Tibial artery (tissue), 4 donors: ENCODE results near the gene DERL2.

ENCODE experiments used
- DNase-seq, 2 donors: peaks; one replicate each; pipeline ENCODE4 v3.0.0-alpha.2; 2019
- H3K27ac ChIP-seq, 2 donors: fragments of 200-600 bp; sonication (generic) in 1 of 2; 1 replicate in 1 of 2; 2 replicates in 1 of 2; pipeline ENCODE4 v1.5.1; 2018 to 2019; ENCODE audit warnings: mild to moderate bottlenecking in 1 of 2
- H3K27me3 ChIP-seq, 2 donors: fragments of 200-600 bp; sonication (generic) in 1 of 2; one replicate each; pipeline versions ENCODE4 v1.5.1 to v1.6.0; 2016 to 2019
- H3K36me3 ChIP-seq, 3 donors: fragments of 200-600 bp; sonication (generic) in 2 of 3; one replicate each; pipeline ENCODE4 v1.5.1; 2016 to 2019; ENCODE audit warnings: mild to moderate bottlenecking in 2 of 3
- H3K4me1 ChIP-seq, 4 donors: fragments of 200-600 bp; sonication (generic) in 2 of 4; 1 replicate in 3 of 4; 2 replicates in 1 of 4; pipeline ENCODE4 v1.5.1; 2016 to 2019
- H3K4me3 ChIP-seq, 2 donors: fragments of 200-600 bp; sonication (generic) in 1 of 2; 1 replicate in 1 of 2; 2 replicates in 1 of 2; pipeline ENCODE4 v1.5.1; 2018 to 2019; ENCODE audit warnings: mild to moderate bottlenecking in 2 of 2
- H3K9me3 ChIP-seq, 3 donors: fragments of 200-600 bp; sonication (generic) in 1 of 3; one replicate each; pipeline ENCODE4 v1.5.1; 2016 to 2019
- intact Hi-C: fragments of 100-400 bp; cut with DNase I; formaldehyde crosslinking; loops from one replicate; pipeline ENCODE4 v1.15.0; 2023; ENCODE audit warnings: low total_unique reads
- TF ChIP-seq, protein P1 (sequence below), 2 experiments: fragments of 200-600 bp in 1 of 2; fragments of 450-650 bp in 1 of 2; IDR thresholded peaks; one replicate each; pipeline ENCODE4 v1.5.1; 2017 to 2019; ENCODE audit warnings: antibody characterized with exemption in 2 of 2, mild to moderate bottlenecking in 1 of 2, moderate library complexity in 1 of 2

The DERL2 gene

DNA sequence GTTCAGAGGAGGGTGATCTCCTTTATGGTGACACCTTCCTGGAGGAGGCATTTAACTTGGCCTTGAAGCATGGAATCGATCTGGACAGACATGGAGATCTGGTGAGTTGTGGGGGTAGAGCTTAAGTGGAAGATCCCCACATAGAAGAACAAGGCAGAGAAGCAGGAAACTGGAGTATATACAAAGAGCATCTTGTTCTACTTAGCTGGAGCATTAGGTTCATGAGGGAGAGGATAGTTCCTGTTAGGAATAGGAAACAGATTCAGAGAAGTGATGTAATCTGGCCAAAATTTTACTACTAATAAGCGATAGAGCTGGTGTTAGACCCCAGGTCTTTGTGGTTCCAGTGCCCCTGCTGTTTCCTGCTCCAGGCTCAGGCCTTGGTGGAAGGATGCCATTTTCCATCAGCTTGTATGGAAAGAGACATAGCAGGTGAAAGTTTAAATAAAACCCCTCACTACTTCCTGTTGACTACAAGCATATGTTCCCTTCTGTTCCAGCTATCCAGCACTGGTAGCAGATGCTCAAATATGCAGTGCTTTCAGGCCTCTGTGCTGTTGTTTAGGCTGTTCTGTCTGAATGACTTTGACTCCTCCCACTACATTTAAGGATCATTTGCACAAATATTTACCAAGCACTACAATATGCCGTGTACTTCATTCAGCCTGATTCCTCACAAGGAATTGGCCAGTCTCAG is 56.6 kb downstream of the DERL2 start:
- no peak overlapping the region for H3K4me3 ChIP-seq
- H3K27ac ChIP-seq: no peak overlapping the region
- intact Hi-C loops: no loop called here
- no peak for DNase-seq
- H3K36me3 ChIP-seq: peaks cover 74 to 100% (median 97%) of the 10 kb centered on the region in 3 donors
- no peaks in the 10 kb centered on the region for H3K4me1 ChIP-seq
- H3K27me3 ChIP-seq: no peaks in the 10 kb centered on the region
- TF ChIP-seq, protein P1, sequence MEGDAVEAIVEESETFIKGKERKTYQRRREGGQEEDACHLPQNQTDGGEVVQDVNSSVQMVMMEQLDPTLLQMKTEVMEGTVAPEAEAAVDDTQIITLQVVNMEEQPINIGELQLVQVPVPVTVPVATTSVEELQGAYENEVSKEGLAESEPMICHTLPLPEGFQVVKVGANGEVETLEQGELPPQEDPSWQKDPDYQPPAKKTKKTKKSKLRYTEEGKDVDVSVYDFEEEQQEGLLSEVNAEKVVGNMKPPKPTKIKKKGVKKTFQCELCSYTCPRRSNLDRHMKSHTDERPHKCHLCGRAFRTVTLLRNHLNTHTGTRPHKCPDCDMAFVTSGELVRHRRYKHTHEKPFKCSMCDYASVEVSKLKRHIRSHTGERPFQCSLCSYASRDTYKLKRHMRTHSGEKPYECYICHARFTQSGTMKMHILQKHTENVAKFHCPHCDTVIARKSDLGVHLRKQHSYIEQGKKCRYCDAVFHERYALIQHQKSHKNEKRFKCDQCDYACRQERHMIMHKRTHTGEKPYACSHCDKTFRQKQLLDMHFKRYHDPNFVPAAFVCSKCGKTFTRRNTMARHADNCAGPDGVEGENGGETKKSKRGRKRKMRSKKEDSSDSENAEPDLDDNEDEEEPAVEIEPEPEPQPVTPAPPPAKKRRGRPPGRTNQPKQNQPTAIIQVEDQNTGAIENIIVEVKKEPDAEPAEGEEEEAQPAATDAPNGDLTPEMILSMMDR (IDR thresholded peaks at IDR 0.05): no peak
- no peaks in the 10 kb centered on the region for H3K9me3 ChIP-seq

DNA sequence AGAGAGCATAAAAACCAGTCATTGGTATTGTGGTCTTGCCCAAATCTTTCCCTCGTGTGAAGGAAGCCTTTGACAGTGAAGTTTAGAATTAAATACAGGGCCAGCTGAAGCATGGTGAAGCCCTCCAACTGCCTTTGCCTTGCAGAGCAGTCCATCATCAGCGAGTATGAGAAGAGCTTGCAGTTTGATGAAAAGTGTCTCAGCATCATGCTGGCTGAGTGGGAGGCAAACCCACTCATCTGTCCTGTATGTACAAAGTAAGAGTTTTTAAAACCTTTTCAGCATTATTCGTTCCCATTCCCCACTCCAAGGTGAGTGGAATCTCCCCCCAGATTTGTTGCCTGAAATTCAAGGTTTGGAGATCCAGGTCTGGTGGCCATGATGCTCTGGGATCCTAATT is 60.2 kb downstream of the DERL2 start:
- intact Hi-C loops: no loop called here
- Histone ChIP-seq H3K27ac (no peak overlapping the region), H3K4me3 (no peak overlapping the region), H3K36me3 (peaks cover 67 to 97% (median 79%) of the 10 kb centered on the region in 3 donors), H3K9me3 (no peaks in the 10 kb centered on the region), H3K27me3 (no peaks in the 10 kb centered on the region), H3K4me1 (peaks cover 0 to 9% (median 7%) of the 10 kb centered on the region in 4 donors)
- TF ChIP-seq, protein P1 (IDR thresholded peaks at IDR 0.05): no peak
- no peak for DNase-seq

DNA sequence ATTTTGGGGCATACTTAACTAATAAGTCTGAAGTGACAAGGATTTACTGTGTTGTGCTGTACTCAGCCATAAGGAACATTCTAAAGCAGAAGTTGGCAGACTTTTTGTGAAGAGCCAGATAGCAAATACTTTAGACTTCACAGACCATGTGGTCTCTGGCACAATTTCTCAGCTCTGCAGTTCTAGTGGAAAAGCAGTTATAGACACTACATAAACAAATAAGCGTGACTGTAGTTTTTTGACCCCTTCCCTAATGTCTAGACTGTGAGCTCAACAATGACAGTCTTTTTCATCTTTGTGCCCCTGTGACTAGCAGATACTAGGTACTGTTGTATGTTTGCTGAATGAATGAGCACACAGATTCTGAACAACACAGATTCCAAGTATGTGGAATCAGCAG is 61.1 kb downstream of the DERL2 start:
- H3K9me3 ChIP-seq: no peaks in the 10 kb centered on the region
- intact Hi-C loops: loop anchor here (5.0 kb wide), 1 partner anchor 62 kb away; the partner anchor contains the start of genes DERL2 and MIS12
- TF ChIP-seq, protein P1 (IDR thresholded peaks at IDR 0.05): no peak
- H3K27me3 ChIP-seq: no peaks in the 10 kb centered on the region
- H3K36me3 ChIP-seq: peaks cover 59 to 88% (median 70%) of the 10 kb centered on the region in 3 donors
- peaks cover 0 to 13% (median 11%) of the 10 kb centered on the region in 4 donors for H3K4me1 ChIP-seq
- H3K27ac ChIP-seq: no peak overlapping the region
- no peak overlapping the region for H3K4me3 ChIP-seq
- DNase-seq: no peak

DNA sequence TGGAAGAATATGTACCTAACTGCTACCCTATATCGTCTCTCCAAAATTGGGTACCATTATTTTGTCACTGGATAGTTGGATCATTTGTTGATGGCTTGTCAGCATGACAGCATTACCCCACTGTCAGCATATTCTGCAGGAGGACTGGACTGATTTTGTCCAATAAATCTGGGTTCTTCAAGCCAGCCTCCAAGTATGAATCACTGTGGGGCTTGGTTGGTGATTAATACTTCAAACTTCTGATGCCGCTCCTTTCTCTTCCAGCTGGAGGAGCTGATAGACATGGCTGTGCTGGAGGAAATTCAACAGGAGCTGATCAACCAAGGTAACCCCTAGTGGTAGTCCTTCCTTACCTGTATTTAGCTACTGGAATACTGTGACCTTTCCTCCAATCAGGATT is 63.5 kb downstream of the DERL2 start:
- no peaks in the 10 kb centered on the region for H3K27me3 ChIP-seq
- no peak overlapping the region for H3K27ac ChIP-seq
- H3K36me3 ChIP-seq: peaks cover 46 to 66% (median 49%) of the 10 kb centered on the region in 3 donors
- TF ChIP-seq, protein P1 (IDR thresholded peaks at IDR 0.05): no peak
- H3K9me3 ChIP-seq: no peaks in the 10 kb centered on the region
- intact Hi-C loops: loop anchor here (5.0 kb wide), 1 partner anchor 65 kb away; the partner anchor contains the start of genes DERL2 and MIS12
- peaks cover 0 to 24% (median 23%) of the 10 kb centered on the region in 4 donors for H3K4me1 ChIP-seq
- no peak for DNase-seq
- H3K4me3 ChIP-seq: no peak overlapping the region
